Right ventricle myocardium superior (tissue), 1 donor: ENCODE data around the gene AFDN. TPM values are rescaled to one million over a fixed set of nuclear protein-coding genes. Genes with fewer than 3 reads are reported as not detected.

ENCODE experiments used
- ATAC-seq: fragments of 200-7000 bp; cut with Tn5 transposase; one replicate; pipeline ENCODE4 v1.9.1; 2020; ENCODE audit warnings: mild to moderate bottlenecking; ENCODE audit not compliant: poor library complexity
- DNase-seq: peaks from one replicate; pipeline ENCODE4 v3.0.0-alpha.2; 2020
- intact Hi-C: fragments of 100-400 bp; cut with DNase I; formaldehyde crosslinking; loops from one replicate; pipeline ENCODE4 v1.11.2; 2022
- total RNA-seq: library from RNA; stranded (reverse); fragmentation: NEBNext Ultra II Directional; extraction: Animal tissue kit (Norgen Biotek cat#: 25700); gene quantifications from one replicate; pipeline ENCODE4 v1.2.1, GENCODE V29; 2021
- donor health status: DM: no; HTN: yes; CAD: no; lungs with severe emphysema.

The AFDN gene
- total RNA-seq, 1 donor from 2014 or later = 49.1 TPM

- no peak for DNase-seq
- ATAC-seq = no peak
- intact Hi-C loops = loop anchor here (5.0 kb wide), 1 partner anchor 408 kb away; no protein-coding TSS in a partner anchor
Measured at GRCh38 chr6:167894965-167895364, 68.3 kb downstream of the AFDN start.

- no peak for ATAC-seq
- no peak for DNase-seq
- intact Hi-C loops = loop anchor here (5.0 kb wide), 1 partner anchor 409 kb away; no protein-coding TSS in a partner anchor
Measured at GRCh38 chr6:167896648-167897047, 69.9 kb downstream of the AFDN start.

- DNase-seq = no peak
- intact Hi-C loops = loop anchor here (5.0 kb wide), 1 partner anchor 411 kb away; no protein-coding TSS in a partner anchor
- no peak for ATAC-seq
Measured at GRCh38 chr6:167898673-167899311, 72.1 kb downstream of the AFDN start.

- intact Hi-C loops = loop anchor here (5.0 to 10.0 kb wide), 2 partner anchors 150 to 223 kb away; no protein-coding TSS in a partner anchor
- no peak for DNase-seq
- no peak for ATAC-seq
Measured at GRCh38 chr6:167904791-167905190, 78.1 kb downstream of the AFDN start.

GRCh38 chr6:167906899-167907298 lies 80.2 kb downstream of the AFDN start:
- peak; percentile 97 for ATAC-seq
- intact Hi-C loops = loop anchor here (10.0 kb wide), 1 partner anchor 148 kb away; no protein-coding TSS in a partner anchor

GRCh38 chr6:167907837-167908681 lies 81.3 kb downstream of the AFDN start:
- peak; percentile 62 for ATAC-seq
- DNase-seq = no peak
- intact Hi-C loops = loop anchor here (10.0 kb wide), 1 partner anchor 147 kb away; no protein-coding TSS in a partner anchor

More at GRCh38 chr6:167906899-167907298, 80.2 kb downstream of the AFDN start:
- peak; percentile 66 for DNase-seq

- DNase-seq (no peak), ATAC-seq (no peak)
Measured at GRCh38 chr6:167910007-167910406, 83.3 kb downstream of the AFDN start.

GRCh38 chr6:167910652-167911051 lies 83.9 kb downstream of the AFDN start:
- intact Hi-C loops = no loop called here
- DNase-seq = no peak
- ATAC-seq = no peak

More at GRCh38 chr6:167910007-167910406, 83.3 kb downstream of the AFDN start:
- intact Hi-C loops = no loop called here

GRCh38 chr6:167912494-167912893 lies 85.8 kb downstream of the AFDN start:
- intact Hi-C loops = no loop called here
- no peak for DNase-seq
- no peak for ATAC-seq

GRCh38 chr6:167913699-167914098 lies 87.0 kb downstream of the AFDN start:
- intact Hi-C loops = no loop called here
- ATAC-seq (no peak), DNase-seq (no peak)

GRCh38 chr6:167915139-167915538 lies 88.4 kb downstream of the AFDN start:
- no peak for DNase-seq
- intact Hi-C loops = no loop called here
- ATAC-seq = no peak

- DNase-seq (no peak), ATAC-seq (no peak)
- intact Hi-C loops = no loop called here
Measured at GRCh38 chr6:167917551-167918154, 90.9 kb downstream of the AFDN start.

- no peak for ATAC-seq
- DNase-seq = no peak
- intact Hi-C loops = no loop called here
Measured at GRCh38 chr6:167918548-167919278, 92.0 kb downstream of the AFDN start.

GRCh38 chr6:167919349-167919748 lies 92.6 kb downstream of the AFDN start:
- ATAC-seq (no peak), DNase-seq (no peak)
- intact Hi-C loops = no loop called here

GRCh38 chr6:167920165-167920564 lies 93.5 kb downstream of the AFDN start:
- DNase-seq (no peak), ATAC-seq (no peak)
- intact Hi-C loops = no loop called here

- no peak for DNase-seq
- intact Hi-C loops = no loop called here
- ATAC-seq = peak; percentile 25
Measured at GRCh38 chr6:167921831-167922230, 95.1 kb downstream of the AFDN start.

- no peak for DNase-seq
- intact Hi-C loops = no loop called here
- no peak for ATAC-seq
Measured at GRCh38 chr6:167925026-167925425, 98.3 kb downstream of the AFDN start.

- DNase-seq (no peak), ATAC-seq (no peak)
- intact Hi-C loops = no loop called here
Measured at GRCh38 chr6:167927246-167927645, 100.5 kb downstream of the AFDN start.

- ATAC-seq (no peak), DNase-seq (no peak)
- intact Hi-C loops = no loop called here
Measured at GRCh38 chr6:167928111-167928510, 101.4 kb downstream of the AFDN start.
